Coronary artery (tissue), 2 donors: Measurements from ENCODE around the gene PCYOX1L.

ENCODE experiments used
- DNase-seq: peaks from one replicate; pipeline ENCODE4 v3.0.0-alpha.2; 2017; ENCODE audit warnings: low spot score
- H3K27ac ChIP-seq, 2 donors: fragments of 200-600 bp; sonication (generic); one replicate each; pipeline ENCODE4 v1.5.1; 2016 to 2019
- H3K4me3 ChIP-seq: fragments of 200-600 bp; sonication (generic); 2 replicates; pipeline ENCODE4 v1.5.1; 2016; ENCODE audit warnings: mild to moderate bottlenecking, moderate library complexity
- CTCF ChIP-seq: fragments of 200-600 bp; sonication (generic); IDR thresholded peaks from one replicate; pipeline ENCODE4 v1.5.1; 2019; ENCODE audit warnings: antibody characterized with exemption

PCYOX1L gene

DNA sequence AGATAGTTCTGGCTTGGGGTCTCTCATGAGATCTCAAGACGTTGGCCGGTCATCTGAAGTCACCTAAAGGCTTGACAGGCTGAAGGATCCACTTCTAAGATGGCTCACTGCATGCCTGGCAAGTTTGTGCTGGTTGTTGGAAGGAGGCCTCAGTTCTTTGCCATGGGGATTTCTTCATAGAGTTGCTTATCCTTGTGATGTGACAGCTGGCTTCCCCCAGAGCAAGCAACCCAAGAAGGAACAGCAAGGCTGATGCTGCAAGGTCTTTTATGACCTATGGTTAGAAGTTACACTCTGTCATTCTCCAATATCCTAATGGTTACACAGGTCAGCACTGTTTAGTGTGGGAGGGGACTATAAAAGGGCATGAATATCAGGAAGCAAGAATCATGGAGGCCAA is 33.2 kb upstream of the PCYOX1L start:
- no peak overlapping the region for H3K27ac ChIP-seq
- no peak for DNase-seq
- no peak for TF ChIP-seq CTCF
- no peak overlapping the region for H3K4me3 ChIP-seq

DNA sequence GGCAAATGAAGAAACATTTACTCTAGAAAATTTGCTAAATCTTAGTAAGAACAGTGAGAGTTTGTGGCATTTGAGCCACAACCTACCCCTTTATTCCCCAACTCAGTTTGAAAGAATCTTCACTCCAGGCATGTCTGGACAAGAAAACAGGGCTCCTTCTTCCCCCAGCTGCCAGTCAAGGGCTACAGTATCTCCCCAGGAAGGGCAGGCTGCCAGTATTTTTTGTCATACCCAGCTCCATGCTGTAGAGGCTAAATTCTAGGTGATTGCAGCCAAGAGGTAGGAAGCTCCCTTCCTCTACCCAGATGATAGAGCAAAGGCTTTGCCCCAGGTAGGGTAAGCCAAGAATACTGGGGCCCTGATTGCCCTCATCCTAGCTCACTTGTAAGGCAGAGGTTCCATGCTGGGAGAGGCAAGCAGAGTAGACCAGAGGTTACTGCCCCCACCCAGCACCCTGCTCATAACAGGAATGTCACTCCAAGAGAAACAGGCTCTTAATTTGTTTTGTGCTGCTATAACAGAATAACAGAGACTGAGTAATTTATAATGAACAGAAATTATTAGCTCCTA is 32.6 kb upstream of the PCYOX1L start:
- no peak for DNase-seq
- H3K27ac ChIP-seq: no peak overlapping the region
- no peak for TF ChIP-seq CTCF
- H3K4me3 ChIP-seq: no peak overlapping the region

DNA sequence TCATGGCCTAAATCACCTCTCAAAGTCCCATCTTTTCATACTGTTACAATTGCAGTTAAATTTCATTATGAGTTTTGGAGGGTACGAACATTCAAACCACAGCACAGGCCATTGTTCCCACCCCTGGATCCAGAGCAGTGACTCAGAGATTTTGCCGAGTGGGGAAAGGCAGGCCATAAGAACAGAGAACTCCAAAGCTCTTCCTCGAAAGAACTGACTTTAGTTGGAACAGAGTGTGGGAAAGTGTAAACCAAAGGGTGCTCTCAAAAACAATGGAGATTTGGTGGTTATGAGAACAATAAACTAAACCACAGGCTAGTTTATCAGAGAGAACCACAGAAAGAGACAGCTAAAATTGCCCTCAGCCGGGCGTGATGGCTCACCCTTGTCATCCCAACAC is 32.0 kb upstream of the PCYOX1L start:
- Histone ChIP-seq H3K27ac (no peak overlapping the region), H3K4me3 (no peak overlapping the region)
- TF ChIP-seq CTCF: no peak
- DNase-seq: no peak

DNA sequence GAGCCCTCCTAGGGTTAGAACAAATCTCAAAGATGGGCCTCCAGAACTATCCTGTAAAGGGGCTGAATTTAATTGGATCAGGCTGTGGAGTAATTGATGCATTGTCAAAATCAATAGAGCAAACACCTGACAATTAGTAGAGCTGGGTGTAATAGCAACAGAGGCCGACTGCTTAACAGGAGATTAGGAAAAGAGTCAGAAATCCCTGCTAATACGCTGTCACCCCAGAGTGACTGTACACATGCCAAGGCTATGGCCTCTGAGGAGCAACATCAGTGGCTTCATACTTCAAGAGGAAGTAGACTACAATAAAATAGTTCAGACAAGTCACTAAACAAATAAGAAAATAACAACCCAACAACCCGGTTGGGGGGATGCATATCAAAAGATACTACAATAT is 31.2 kb upstream of the PCYOX1L start:
- DNase-seq: no peak
- Histone ChIP-seq H3K27ac (no peak overlapping the region), H3K4me3 (no peak overlapping the region)
- no peak for TF ChIP-seq CTCF

DNA sequence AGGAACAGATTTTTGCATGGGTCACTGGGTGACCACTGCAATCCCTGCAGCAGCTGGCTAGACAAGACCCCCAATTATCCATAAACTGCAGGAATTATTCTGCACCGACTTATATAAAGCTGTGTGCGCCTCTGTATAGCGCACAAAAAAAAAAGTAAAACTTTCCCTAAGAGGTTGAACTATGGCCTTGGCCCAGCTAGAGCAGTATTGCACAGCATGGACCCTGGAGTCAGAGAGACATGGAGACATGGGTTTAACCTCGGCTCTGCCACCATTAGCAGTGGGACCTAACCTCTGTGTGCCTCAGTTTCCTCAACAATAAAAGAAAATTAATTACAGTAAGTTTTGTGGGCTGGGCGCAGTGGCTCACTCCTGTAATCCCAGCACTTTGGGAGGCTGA is 29.7 kb upstream of the PCYOX1L start:
- DNase-seq: no peak
- Histone ChIP-seq H3K27ac (no peak overlapping the region), H3K4me3 (no peak overlapping the region)
- no peak for TF ChIP-seq CTCF

DNA sequence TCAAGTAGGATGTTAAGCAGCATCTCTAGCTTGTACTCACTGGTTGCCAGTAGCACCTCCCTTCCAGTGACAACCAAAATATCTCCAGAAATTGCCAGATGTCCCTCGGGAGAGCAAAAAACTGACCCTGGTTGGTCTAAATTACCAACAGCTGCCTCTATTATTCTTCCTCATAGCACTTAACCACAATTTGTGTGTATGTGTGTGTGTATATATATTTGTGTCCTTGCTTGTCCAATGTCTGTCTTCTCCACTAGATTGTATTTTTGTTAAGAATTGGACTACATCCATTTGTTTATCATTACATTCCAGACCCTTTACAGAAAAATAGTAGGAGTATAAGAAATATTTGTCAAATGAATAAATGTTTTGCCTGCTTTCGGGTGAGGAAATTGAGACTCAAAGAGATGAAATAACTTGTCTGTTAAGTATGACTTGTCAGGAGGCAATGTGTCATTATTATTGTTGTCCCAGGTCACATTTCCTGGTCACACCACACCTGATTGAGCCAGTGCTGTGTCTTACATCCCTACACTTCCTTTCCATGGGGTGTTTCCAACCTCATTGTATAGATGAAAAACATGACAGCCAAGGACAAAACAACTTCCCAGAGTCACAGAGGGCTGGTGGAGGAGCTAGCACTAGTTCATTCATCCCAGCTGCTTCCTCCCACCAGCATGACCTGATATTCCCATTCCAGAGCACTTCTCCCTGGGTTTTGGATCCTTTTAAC is 24.0 kb upstream of the PCYOX1L start:
- no peak for DNase-seq
- H3K4me3 ChIP-seq: no peak overlapping the region
- no peak for TF ChIP-seq CTCF
- no peak overlapping the region for H3K27ac ChIP-seq

DNA sequence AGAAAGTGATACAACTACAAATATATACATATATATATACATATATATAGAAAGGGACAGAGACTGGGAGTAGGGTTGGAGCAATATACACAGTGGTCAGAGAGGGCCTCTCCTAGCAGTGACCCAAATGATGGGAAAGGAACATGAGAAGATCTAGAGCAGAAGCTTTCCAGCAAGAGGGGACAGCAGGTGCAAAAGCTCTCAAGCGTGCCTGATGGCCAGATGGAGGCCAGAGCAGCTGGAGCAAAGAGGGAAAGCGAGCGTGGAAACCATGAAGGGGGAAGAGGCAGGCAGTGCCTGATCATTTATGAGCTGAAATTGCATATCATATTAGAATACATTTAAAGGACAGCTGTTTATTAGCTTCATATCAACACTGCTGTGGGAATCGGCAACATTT is 20.1 kb upstream of the PCYOX1L start:
- TF ChIP-seq CTCF: no peak
- Histone ChIP-seq H3K4me3 (no peak overlapping the region), H3K27ac (no peak overlapping the region)
- DNase-seq: no peak
